Stimulated activated CD8-positive, alpha-beta memory T cell treated with anti-CD3 and anti-CD28 coated beads, Interleukin-4, amount 100 ng/mL, for 4 hours (primary cell): ENCODE results near the gene ATOSA.

ENCODE experiments used
- DNase-seq, 2 donors: peaks; one replicate each; pipeline ENCODE4 v3.0.0-alpha.2; 2020; ENCODE audit warnings: low read depth in 2 of 2, low spot score in 1 of 2

The ATOSA gene

GRCh38 chr15:52653431-52653964 lies 25.7 kb downstream of the ATOSA start:
- no peak for DNase-seq

- no peak for DNase-seq
Observed at GRCh38 chr15:52652984-52653383, 26.2 kb downstream of the ATOSA start.

- DNase-seq, result no peak
Observed at GRCh38 chr15:52652286-52652685, 26.9 kb downstream of the ATOSA start.

GRCh38 chr15:52651868-52652267 lies 27.3 kb downstream of the ATOSA start:
- DNase-seq, result peak in 1 of 2 donors; percentile 1

GRCh38 chr15:52651114-52651513 lies 28.1 kb downstream of the ATOSA start:
- DNase-seq, result no peak

- DNase-seq, result no peak
Observed at GRCh38 chr15:52649686-52650085, 29.5 kb downstream of the ATOSA start.

- no peak for DNase-seq
Observed at GRCh38 chr15:52645916-52646315, 33.3 kb downstream of the ATOSA start.

GRCh38 chr15:52642386-52643361 lies 36.5 kb downstream of the ATOSA start:
- DNase-seq, result no peak

GRCh38 chr15:52636459-52636858 lies 42.7 kb downstream of the ATOSA start:
- DNase-seq, result no peak

DNA sequence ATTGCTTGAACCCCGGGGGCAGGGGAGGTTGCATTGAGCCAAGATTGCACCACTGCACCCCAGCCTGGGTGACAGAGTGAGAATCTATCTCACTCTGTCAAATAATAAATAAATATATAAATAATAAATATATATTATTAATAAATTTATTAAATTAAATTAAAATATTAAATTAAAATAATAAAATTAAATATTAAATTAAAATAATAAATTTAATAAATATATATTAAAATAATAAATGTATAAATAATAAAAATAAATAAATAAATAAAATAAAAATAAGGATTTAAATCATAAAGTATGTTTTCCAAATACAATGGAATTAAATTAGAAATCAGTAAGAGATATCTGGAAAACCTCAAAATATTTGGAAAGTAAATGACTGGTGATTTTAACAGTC lies 43.3 kb downstream of the ATOSA start:
- no peak for DNase-seq
